GM23338 (cell line): Measurements from ENCODE around the gene PPP2R1A. TPM values are rescaled to one million over a fixed set of nuclear protein-coding genes. Genes with fewer than 3 reads are reported as not detected.

Experiments
- ATAC-seq: fragments of 200-7000 bp; cut with Tn5 transposase; 3 replicates; pipeline ENCODE4 v1.9.1; 2020
- DNase-seq: peaks from one replicate; pipeline ENCODE4 v3.0.0-alpha.2; 2015; ENCODE audit warnings: low spot score
- H2AFZ ChIP-seq: fragments of 200-600 bp; sonication (generic); 2 replicates; pipeline ENCODE4 v1.8.0; 2016; ENCODE audit warnings: antibody characterized with exemption, mild to moderate bottlenecking, moderate library complexity
- H3F3A ChIP-seq: fragments of 200-600 bp; sonication (generic); replicated peaks from 2 replicates; pipeline ENCODE4 v1.8.0; 2017; ENCODE audit warnings: antibody characterized with exemption, mixed run types, low read depth
- H3K27ac ChIP-seq: fragments of 200-600 bp; sonication (generic); 2 replicates; pipeline ENCODE4 v1.6.1; 2016; ENCODE audit warnings: low read depth
- H3K27me3 ChIP-seq: fragments of 200-600 bp; sonication (generic); 2 replicates; pipeline ENCODE4 v1.8.0; 2016; ENCODE audit warnings: mild to moderate bottlenecking, mixed run types, moderate library complexity; ENCODE audit not compliant: insufficient read depth
- H3K36me3 ChIP-seq: fragments of 200-600 bp; sonication (generic); 2 replicates; pipeline ENCODE4 v1.8.0; 2016; ENCODE audit warnings: mild to moderate bottlenecking; ENCODE audit not compliant: insufficient read depth
- H3K4me1 ChIP-seq: fragments of 200-600 bp; sonication (generic); 2 replicates; pipeline ENCODE4 v1.8.0; 2016; ENCODE audit warnings: mild to moderate bottlenecking, moderate library complexity; ENCODE audit not compliant: insufficient read depth
- H3K4me2 ChIP-seq: fragments of 200-600 bp; sonication (generic); 2 replicates; pipeline ENCODE4 v1.7.1; 2017; ENCODE audit warnings: mixed run types
- H3K4me3 ChIP-seq: fragments of 200-600 bp; sonication (generic); 2 replicates; pipeline ENCODE4 v1.6.1; 2016; ENCODE audit warnings: mixed run types
- H3K79me2 ChIP-seq: fragments of 200-600 bp; sonication (generic); replicated peaks from 2 replicates; pipeline ENCODE4 v1.8.0; 2017; ENCODE audit warnings: mild to moderate bottlenecking; ENCODE audit not compliant: insufficient read depth
- H3K9me2 ChIP-seq: fragments of 200-600 bp; sonication (generic); 2 replicates; pipeline ENCODE4 v1.8.0; 2017; ENCODE audit not compliant: insufficient read depth
- H4K20me1 ChIP-seq: fragments of 200-600 bp; sonication (generic); replicated peaks from 2 replicates; pipeline ENCODE4 v1.8.0; 2017; ENCODE audit warnings: mild to moderate bottlenecking; ENCODE audit not compliant: insufficient read depth
- H3K27ac Mint-ChIP-seq: 2 replicates; pipeline ENCODE4 v1.8.0; 2020; ENCODE audit warnings: inconsistent platforms, mild to moderate bottlenecking, moderate library complexity, mixed read lengths
- H3K27me3 Mint-ChIP-seq: 3 replicates; pipeline ENCODE4 v1.8.0; 2022; ENCODE audit warnings: low read depth, mild to moderate bottlenecking, moderate library complexity, mixed read lengths, inconsistent platforms; ENCODE audit not compliant: insufficient read depth, poor library complexity
- H3K36me3 Mint-ChIP-seq: 3 replicates; pipeline ENCODE4 v1.8.0; 2021; ENCODE audit warnings: low read depth, mild to moderate bottlenecking, inconsistent platforms, moderate library complexity, mixed read lengths
- H3K4me1 Mint-ChIP-seq: 3 replicates; pipeline ENCODE4 v1.8.0; 2020; ENCODE audit warnings: mild to moderate bottlenecking, inconsistent platforms, mixed read lengths
- H3K4me3 Mint-ChIP-seq: 3 replicates; pipeline ENCODE4 v1.8.0; 2021; ENCODE audit warnings: moderate library complexity, mild to moderate bottlenecking, inconsistent platforms, mixed read lengths
- H3K9me3 Mint-ChIP-seq: 3 replicates; pipeline ENCODE4 v1.8.0; 2020; ENCODE audit warnings: moderate library complexity, mild to moderate bottlenecking, inconsistent platforms, mixed read lengths
- CREB1 ChIP-seq: fragments of 250-450 bp; sonication (Bioruptor Pico); IDR thresholded peaks from 2 replicates; pipeline ENCODE4 v1.5.0; 2020; ENCODE audit warnings: low read depth, mild to moderate bottlenecking, moderate library complexity
- CTCF ChIP-seq, 2 experiments: fragments of 200-600 bp in 1 of 2; sonication (generic) in 1 of 2; conservative IDR thresholded peaks; 2 replicates each; pipeline versions ENCODE4 v1.5.1 to v1.6.1; 2016 to 2017; ENCODE audit warnings: antibody characterized with exemption in 2 of 2, low read depth in 2 of 2, mild to moderate bottlenecking in 2 of 2, moderate library complexity in 1 of 2
- ETS1 ChIP-seq: IDR thresholded peaks from 2 replicates; pipeline ENCODE4 v1.6.1; 2016; ENCODE audit warnings: antibody characterized with exemption
- EZH2 ChIP-seq: fragments of 200-600 bp; sonication (generic); IDR thresholded peaks from one replicate; pipeline ENCODE4 v1.8.0; 2017; ENCODE audit warnings: antibody characterized with exemption, mild to moderate bottlenecking, low read depth; ENCODE audit not compliant: unreplicated experiment
- EZH2phosphoT487 ChIP-seq: fragments of 200-600 bp; sonication (generic); IDR thresholded peaks from one replicate; pipeline ENCODE4 v1.8.1; 2018; ENCODE audit warnings: antibody characterized with exemption; ENCODE audit not compliant: unreplicated experiment
- JUNB ChIP-seq: IDR thresholded peaks from one replicate; pipeline ENCODE4 v1.6.1; 2016; ENCODE audit warnings: antibody characterized with exemption; ENCODE audit not compliant: unreplicated experiment
- NANOG ChIP-seq: IDR thresholded peaks from 2 replicates; pipeline ENCODE4 v1.6.1; 2016; ENCODE audit warnings: antibody characterized with exemption, borderline replicate concordance
- POLR2AphosphoS5 ChIP-seq: IDR thresholded peaks from 2 replicates; pipeline ENCODE4 v1.6.1; 2016; ENCODE audit warnings: antibody characterized with exemption, low read depth
- REST ChIP-seq: IDR thresholded peaks from one replicate; pipeline ENCODE4 v1.6.1; 2018; ENCODE audit warnings: antibody characterized with exemption; ENCODE audit not compliant: unreplicated experiment
- STAT1 ChIP-seq: IDR thresholded peaks from one replicate; pipeline ENCODE4 v1.6.1; 2016; ENCODE audit warnings: antibody characterized with exemption; ENCODE audit not compliant: unreplicated experiment
- ZNF114 ChIP-seq: fragments of 250-450 bp; sonication (Bioruptor Pico); IDR thresholded peaks from 2 replicates; pipeline ENCODE4 v1.5.0; 2020; ENCODE audit warnings: mild to moderate bottlenecking, moderate library complexity
- ZNF331 ChIP-seq: fragments of 250-450 bp; sonication (Bioruptor Pico); IDR thresholded peaks from 2 replicates; pipeline ENCODE4 v1.5.0; 2020; ENCODE audit warnings: low read depth, mild to moderate bottlenecking, moderate library complexity
- ZNF462 ChIP-seq: fragments of 250-450 bp; sonication (Bioruptor Pico); IDR thresholded peaks from 2 replicates; pipeline ENCODE4 v1.5.0; 2020; ENCODE audit warnings: mild to moderate bottlenecking, moderate library complexity
- polyA plus RNA-seq: library from polyadenylated mRNA; unstranded; fragments of >200 nt; fragmentation: Nextera tagmentation; extraction: Ambion mirVana; gene quantifications from 2 replicates; pipeline ENCODE4 v1.2.1, GENCODE V29; 2016
- total RNA-seq: library from RNA; depleted of rRNA; stranded (reverse); fragments of >200 nt; shearing (Covaris generic); gene quantifications from 2 replicates; pipeline ENCODE4 v1.2.3, GENCODE V29; 2014

Gene PPP2R1A
- total and polyA plus RNA-seq, 2 experiments from 2014 or later: 212 to 381 TPM

- Mint-ChIP-seq H3K9me3 (no peaks in the 10 kb centered on the region), H3K4me1 (no peaks in the 10 kb centered on the region), H3K27ac (no peak overlapping the region), H3K36me3 (peaks cover 88% of the 10 kb centered on the region), H3K4me3 (no peak overlapping the region), H3K27me3 (peaks cover 4% of the 10 kb centered on the region)
- no peak overlapping the region for H3K4me2 ChIP-seq
- H3K36me3 ChIP-seq: peaks cover 49% of the 10 kb centered on the region
- H3K27ac ChIP-seq: no peak overlapping the region
- ATAC-seq (no peak), DNase-seq (no peak)
- H3F3A ChIP-seq: no peaks in the 10 kb centered on the region
- TF ChIP-seq NANOG (no peak), ZNF331 (CRISPR knock-in tag) (no peak), ZNF114 (no peak), STAT1 (no peak), CREB1 (no peak), JUNB (no peak), ZNF462 (no peak), REST (no peak), POLR2AphosphoS5 (no peak), CTCF (conservative IDR thresholded peaks at IDR 0.05; ENCODE audit: low read depth in 2 of 2) (no peak), EZH2phosphoT487 (no peak), EZH2 (no peak), ETS1 (no peak)
- no peak overlapping the region for H3K4me3 ChIP-seq
- H2AFZ ChIP-seq: no peak overlapping the region
- H3K27me3 ChIP-seq: no peaks in the 10 kb centered on the region
- peaks cover 34% of the 10 kb centered on the region for H3K79me2 ChIP-seq
- H4K20me1 ChIP-seq: peaks cover 20% of the 10 kb centered on the region
- H3K4me1 ChIP-seq: no peaks in the 10 kb centered on the region
- no peaks in the 10 kb centered on the region for H3K9me2 ChIP-seq
These were observed 21.4 kb downstream of the PPP2R1A start for GRCh38 chr19:52211203-52211602.
